ENCODE measurements around the gene IL22. TPM values are rescaled to one million over a fixed set of nuclear protein-coding genes. Genes with fewer than 3 reads are reported as not detected.

IL22 gene
- total and polyA plus RNA-seq, 9 of the 15 experiments (the other 6 are each of a cell fraction or from before 2014, with no cell fraction given) = not detected

DNA sequence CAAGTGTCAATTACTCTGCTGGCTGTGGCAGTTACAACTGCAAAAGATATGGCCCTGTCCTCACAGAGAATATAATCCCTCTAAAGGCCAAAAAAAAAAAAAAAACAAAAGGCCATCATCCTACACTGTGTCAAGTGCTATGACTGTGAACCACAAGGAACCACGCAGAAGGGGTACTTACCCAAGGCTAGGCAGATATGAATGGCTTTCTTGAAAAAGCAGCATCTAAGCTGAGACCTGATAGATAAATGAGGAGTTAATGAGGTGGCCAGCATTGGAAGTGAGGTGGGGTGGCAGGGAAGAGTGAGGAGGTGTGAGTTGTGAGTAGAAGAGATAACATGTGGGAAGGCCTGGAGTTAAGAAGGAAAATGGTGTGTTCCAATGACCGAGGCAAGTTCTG, 16.4 kb upstream of the IL22 start:
- no peaks in the 10 kb centered on the region for H3K36me3 ChIP-seq (ENCODE audit: control insufficient read depth, insufficient read depth, low read length)
- CTCF ChIA-PET (ENCODE audit: low intra/inter-chr PET ratio) = no interaction called here
- H3K9me1 ChIP-seq (ENCODE audit: control insufficient read depth, insufficient read depth, low read length) = no peaks in the 10 kb centered on the region
- no peak overlapping the region for H3K27ac ChIP-seq (ENCODE audit: extremely low read depth, low read depth, low read length)
- H3K9ac ChIP-seq (ENCODE audit: insufficient read depth in 1 of 2, low read depth in 2 of 2, low read length in 2 of 2) = no peak overlapping the region
- no peak overlapping the region for H3K4me2 ChIP-seq (ENCODE audit: insufficient read depth, low read length)
- H3K27me3 ChIP-seq (ENCODE audit: control insufficient read depth in 2 of 2, insufficient read depth in 2 of 2, low read length in 2 of 2) = peaks cover 12 to 13% of the 10 kb centered on the region in 2 experiments
- POLR2A ChIA-PET = no interaction called here
- TF ChIP-seq LARP7 (IDR thresholded peaks at IDR 0.05) (no peak), MAZ (CRISPR knock-in tag; conservative IDR thresholded peaks at IDR 0.05 in 1 of 2, IDR thresholded peaks at IDR 0.05 in 1 of 2) (no peak), CXXC5 (CRISPR knock-in tag; IDR thresholded peaks at IDR 0.05) (no peak), ZNF124 (CRISPR knock-in tag; IDR thresholded peaks at IDR 0.05) (no peak), ZNF253 (CRISPR knock-in tag; conservative IDR thresholded peaks at IDR 0.05) (no peak), ATF7 (IDR thresholded peaks at IDR 0.05) (no peak), MEF2D (tag; conservative IDR thresholded peaks at IDR 0.05; ENCODE audit: low read depth) (no peak), CBFA2T2 (conservative IDR thresholded peaks at IDR 0.05) (no peak), ARHGAP35 (IDR thresholded peaks at IDR 0.05; ENCODE audit: partially characterized antibody) (no peak), ZNF431 (CRISPR knock-in tag; IDR thresholded peaks at IDR 0.05) (no peak), ZC3H8 (IDR thresholded peaks at IDR 0.05) (no peak), ZNF830 (CRISPR knock-in tag; IDR thresholded peaks at IDR 0.05) (no peak)
- TF ChIP-seq, protein P1, sequence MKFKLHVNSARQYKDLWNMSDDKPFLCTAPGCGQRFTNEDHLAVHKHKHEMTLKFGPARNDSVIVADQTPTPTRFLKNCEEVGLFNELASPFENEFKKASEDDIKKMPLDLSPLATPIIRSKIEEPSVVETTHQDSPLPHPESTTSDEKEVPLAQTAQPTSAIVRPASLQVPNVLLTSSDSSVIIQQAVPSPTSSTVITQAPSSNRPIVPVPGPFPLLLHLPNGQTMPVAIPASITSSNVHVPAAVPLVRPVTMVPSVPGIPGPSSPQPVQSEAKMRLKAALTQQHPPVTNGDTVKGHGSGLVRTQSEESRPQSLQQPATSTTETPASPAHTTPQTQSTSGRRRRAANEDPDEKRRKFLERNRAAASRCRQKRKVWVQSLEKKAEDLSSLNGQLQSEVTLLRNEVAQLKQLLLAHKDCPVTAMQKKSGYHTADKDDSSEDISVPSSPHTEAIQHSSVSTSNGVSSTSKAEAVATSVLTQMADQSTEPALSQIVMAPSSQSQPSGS (CRISPR knock-in tag; IDR thresholded peaks at IDR 0.05) = no peak
- TF ChIP-seq, protein P2, sequence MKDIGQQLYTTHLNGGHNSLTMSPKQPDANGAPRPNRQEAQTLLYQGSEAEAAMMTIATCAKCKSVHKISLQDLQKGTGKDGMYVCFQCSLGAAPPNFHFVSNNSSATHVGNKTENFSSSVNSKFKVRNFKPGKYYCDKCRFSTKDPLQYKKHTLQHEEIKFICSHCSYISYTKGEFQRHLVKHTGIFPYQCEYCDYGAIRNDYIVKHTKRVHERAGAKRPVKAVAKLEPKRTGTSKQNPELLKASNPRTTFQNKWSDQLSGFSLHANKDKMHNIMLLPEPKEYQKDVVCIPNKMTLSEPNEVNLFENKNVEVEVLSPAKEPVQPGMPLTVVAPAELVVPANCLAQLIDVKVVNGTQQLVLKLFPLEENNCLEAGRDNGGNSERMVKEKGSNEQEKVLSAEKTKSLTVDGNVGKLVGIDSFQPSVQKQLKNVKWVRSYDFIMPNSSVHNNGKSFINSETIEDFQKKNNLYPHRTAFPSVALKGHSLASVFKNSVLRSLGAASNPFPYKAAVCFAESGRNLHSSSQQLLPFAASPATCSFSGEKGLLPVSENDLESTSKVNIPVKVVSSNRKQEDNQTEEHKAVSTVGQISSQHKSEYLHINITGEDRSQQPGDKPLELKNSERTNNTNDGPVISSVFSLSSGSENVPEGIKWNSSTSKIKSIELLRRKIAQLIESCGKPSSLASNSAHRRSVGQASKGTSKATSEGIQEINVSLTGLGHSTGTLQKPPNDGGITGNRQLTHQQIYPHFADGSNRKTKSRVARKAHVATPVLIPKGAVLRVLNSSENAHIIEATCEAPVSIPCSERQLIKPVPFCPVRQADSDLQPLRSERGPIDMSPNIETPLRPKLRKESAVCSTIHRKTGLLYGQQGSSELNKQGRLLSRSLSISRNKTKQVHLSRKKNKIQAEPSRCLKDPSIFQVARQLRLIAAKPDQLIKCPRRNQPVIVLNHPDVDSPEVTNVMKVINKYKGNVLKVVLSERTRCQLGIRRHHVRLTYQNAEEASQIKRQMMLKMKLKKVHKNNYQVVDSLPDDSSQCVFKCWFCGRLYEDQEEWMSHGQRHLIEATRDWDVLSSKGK (CRISPR knock-in tag; IDR thresholded peaks at IDR 0.05) = no peak
- WGBS (ENCODE audit: insufficient coverage, low coverage, missing lambda C conversion rate) = 0% methylated on average over 2 of the region's 2 CpGs
- ATAC-seq = no peak; the same call in 2 of the 3 replicates
- no peaks in the 10 kb centered on the region for H3K9me3 ChIP-seq (replicated peaks; ENCODE audit: control insufficient read depth, insufficient read depth, low read depth, low read length)
- intact Hi-C loops (cut with micrococcal nuclease) (no loop called here), in situ Hi-C loops (cut with MboI) (no loop called here)
- H3K79me2 ChIP-seq (ENCODE audit: control insufficient read depth, insufficient read depth, low read length) = no peaks in the 10 kb centered on the region
- DNase-seq (ENCODE audit: extremely low read depth in 1 of 4, low spot score in 3 of 4) = no peak
- no peaks in the 10 kb centered on the region for H3K4me1 ChIP-seq (replicated peaks in 1 of 2; ENCODE audit: control insufficient read depth in 2 of 2, insufficient read depth in 2 of 2, low read length in 2 of 2)
- H2AFZ ChIP-seq (ENCODE audit: low read depth, low read length) = no peak overlapping the region
- H4K20me1 ChIP-seq (replicated peaks; ENCODE audit: control insufficient read depth, insufficient read depth, low read length) = no peaks in the 10 kb centered on the region
- H3K4me3 ChIP-seq = no peak overlapping the region
- no peak for FAIRE-seq
- no TSS peak for BruUV-seq (replicated peaks)
